HEK293 (cell line): ENCODE data around the gene TNFAIP8L2.

Experiments
- CTCF ChIA-PET: fragments of 350-600 bp; formaldehyde crosslinking; extraction: SDS; loops from one replicate; lab custom pipeline; 2021; ENCODE audit warnings: antibody characterized with exemption; lab: Yijun Ruan, JAX
- POLR2A ChIA-PET: fragments of 300-600 bp; formaldehyde crosslinking; extraction: SDS; loops from one replicate; lab custom pipeline; 2020; ENCODE audit warnings: antibody characterized with exemption, inconsistent platforms; lab: Yijun Ruan, JAX
- H3K27ac ChIP-seq: fragments of 200-500 bp; sonication (Bioruptor generic); 2 replicates; pipeline ENCODE4 v1.5.1; 2014; ENCODE audit warnings: low read depth, low read length, control low read depth, inconsistent platforms; ENCODE audit errors: extremely low read depth
- H3K36me3 ChIP-seq, 2 experiments: fragments of 200-500 bp in 1 of 2; sonication (Bioruptor generic) in 1 of 2; 1 replicate in 1 of 2; 2 replicates in 1 of 2; pipeline ENCODE4 v1.5.1; 2014 to 2017; ENCODE audit warnings: inconsistent platforms in 2 of 2, low read length in 2 of 2; ENCODE audit not compliant: control insufficient read depth in 2 of 2, insufficient read depth in 1 of 2
- H3K4me1 ChIP-seq: fragments of 200-500 bp; sonication (Bioruptor generic); 2 replicates; pipeline ENCODE4 v1.5.1; 2014; ENCODE audit warnings: mild to moderate bottlenecking, low read length, inconsistent platforms; ENCODE audit not compliant: control insufficient read depth, insufficient read depth
- H3K4me3 ChIP-seq: 2 replicates; pipeline ENCODE4 v1.5.1; 2011; ENCODE audit warnings: low read depth, mild to moderate bottlenecking, control low read depth, low read length, moderate library complexity
- H3K9me3 ChIP-seq: fragments of 200-500 bp; sonication (Bioruptor generic); 2 replicates; pipeline ENCODE4 v1.5.1; 2014; ENCODE audit warnings: low read depth, low read length, inconsistent platforms; ENCODE audit not compliant: control insufficient read depth, insufficient read depth
- CTCF ChIP-seq: fragments of 450-650 bp; formaldehyde crosslinking; IDR thresholded peaks from 2 replicates; pipeline ENCODE4 v1.5.1; 2016; ENCODE audit warnings: missing biosample characterization, missing genetic modification characterization
- GLI4 ChIP-seq: fragments of 450-650 bp; formaldehyde crosslinking; IDR thresholded peaks from 2 replicates; pipeline ENCODE4 v1.5.1; 2016; ENCODE audit warnings: missing biosample characterization, missing genetic modification characterization
- KLF16 ChIP-seq: fragments of 450-650 bp; formaldehyde crosslinking; IDR thresholded peaks from 2 replicates; pipeline ENCODE4 v1.5.1; 2017; ENCODE audit warnings: missing biosample characterization, missing genetic modification characterization
- REPIN1 ChIP-seq: fragments of 450-650 bp; formaldehyde crosslinking; IDR thresholded peaks from 2 replicates; pipeline ENCODE4 v1.5.1; 2017; ENCODE audit warnings: missing biosample characterization, missing genetic modification characterization, low read depth
- TCF7L2 ChIP-seq: IDR thresholded peaks from 2 replicates; pipeline ENCODE4 v1.6.1; 2011; ENCODE audit warnings: low read depth, mild to moderate bottlenecking, inconsistent platforms, low read length, moderate library complexity, borderline replicate concordance
- ZBTB17 ChIP-seq: fragments of 450-650 bp; formaldehyde crosslinking; IDR thresholded peaks from 2 replicates; pipeline ENCODE4 v1.5.1; 2016; ENCODE audit warnings: missing biosample characterization, missing genetic modification characterization
- ZFP41 ChIP-seq: fragments of 450-650 bp; formaldehyde crosslinking; IDR thresholded peaks from 2 replicates; pipeline ENCODE4 v1.5.1; 2016; ENCODE audit warnings: missing biosample characterization, missing genetic modification characterization, borderline replicate concordance
- ZIC2 ChIP-seq: fragments of 450-650 bp; formaldehyde crosslinking; IDR thresholded peaks from 2 replicates; pipeline ENCODE4 v1.5.1; 2016; ENCODE audit warnings: missing biosample characterization, missing genetic modification characterization
- ZNF155 ChIP-seq: fragments of 450-650 bp; formaldehyde crosslinking; IDR thresholded peaks from 2 replicates; pipeline ENCODE4 v1.5.1; 2016; ENCODE audit warnings: missing biosample characterization, missing genetic modification characterization
- ZNF174 ChIP-seq: fragments of 450-650 bp; formaldehyde crosslinking; IDR thresholded peaks from 2 replicates; pipeline ENCODE4 v1.5.0; 2017; ENCODE audit warnings: missing biosample characterization, mild to moderate bottlenecking, missing genetic modification characterization
- ZNF221 ChIP-seq: fragments of 450-650 bp; formaldehyde crosslinking; IDR thresholded peaks from 2 replicates; pipeline ENCODE4 v1.5.1; 2017; ENCODE audit warnings: missing biosample characterization, missing genetic modification characterization, borderline replicate concordance
- ZNF223 ChIP-seq: fragments of 450-650 bp; formaldehyde crosslinking; IDR thresholded peaks from 2 replicates; pipeline ENCODE4 v1.5.1; 2016; ENCODE audit warnings: missing biosample characterization, missing genetic modification characterization
- ZNF280C ChIP-seq: fragments of 450-650 bp; formaldehyde crosslinking; IDR thresholded peaks from 2 replicates; pipeline ENCODE4 v1.5.1; 2016; ENCODE audit warnings: missing biosample characterization, missing genetic modification characterization
- ZNF350 ChIP-seq: fragments of 450-650 bp; formaldehyde crosslinking; IDR thresholded peaks from 2 replicates; pipeline ENCODE4 v1.5.0; 2017; ENCODE audit warnings: missing biosample characterization, mild to moderate bottlenecking, missing genetic modification characterization
- ZNF391 ChIP-seq: fragments of 450-650 bp; formaldehyde crosslinking; IDR thresholded peaks from 2 replicates; pipeline ENCODE4 v1.5.1; 2016; ENCODE audit warnings: low read depth, missing biosample characterization, missing genetic modification characterization, borderline replicate concordance
- ZNF394 ChIP-seq: fragments of 450-650 bp; formaldehyde crosslinking; IDR thresholded peaks from 2 replicates; pipeline ENCODE4 v1.5.1; 2016; ENCODE audit warnings: missing biosample characterization, missing genetic modification characterization, mild to moderate bottlenecking, moderate library complexity, borderline replicate concordance
- ZNF423 ChIP-seq: fragments of 450-650 bp; formaldehyde crosslinking; IDR thresholded peaks from 2 replicates; pipeline ENCODE4 v1.5.1; 2016; ENCODE audit warnings: missing biosample characterization, missing genetic modification characterization
- ZNF48 ChIP-seq: fragments of 450-650 bp; formaldehyde crosslinking; IDR thresholded peaks from 2 replicates; pipeline ENCODE4 v1.5.1; 2016; ENCODE audit warnings: missing biosample characterization, missing genetic modification characterization
- ZNF518A ChIP-seq: fragments of 450-650 bp; formaldehyde crosslinking; conservative IDR thresholded peaks from 2 replicates; pipeline ENCODE4 v1.5.1; 2016; ENCODE audit warnings: low read depth, missing biosample characterization, missing genetic modification characterization
- ZNF701 ChIP-seq: fragments of 450-650 bp; formaldehyde crosslinking; IDR thresholded peaks from 2 replicates; pipeline ENCODE4 v1.5.1; 2016; ENCODE audit warnings: missing biosample characterization, missing genetic modification characterization
- TF ChIP-seq, protein P1 (sequence below): fragments of 450-650 bp; formaldehyde crosslinking; IDR thresholded peaks from 2 replicates; pipeline ENCODE4 v1.5.1; 2016; ENCODE audit warnings: missing biosample characterization, missing genetic modification characterization
- TF ChIP-seq, protein P2 (sequence below): fragments of 450-650 bp; formaldehyde crosslinking; IDR thresholded peaks from 2 replicates; pipeline ENCODE4 v1.5.1; 2016; ENCODE audit warnings: missing biosample characterization, missing genetic modification characterization

The TNFAIP8L2 gene

GRCh38 chr1:151128800-151129199, 27.6 kb upstream of the TNFAIP8L2 start:
- Histone ChIP-seq H3K36me3 (peaks cover 0 to 11% of the 10 kb centered on the region in 2 experiments; a peak in 1 of 3 replicates), H3K4me3 (no peak overlapping the region), H3K9me3 (no peaks in the 10 kb centered on the region), H3K27ac (no peak overlapping the region), H3K4me1 (0 out of 2 replicates have a peak, but pooled peaks cover 2% of the 10 kb centered on the region)
- POLR2A ChIA-PET = interaction anchor here (0.6 to 0.7 kb wide), 3 partner anchors 29 to 594 kb away, joined by 3 to 7 read pairs (median 4); no protein-coding TSS in a partner anchor
- CTCF ChIA-PET = interaction anchor here (0.6 to 2.1 kb wide), 2 partner anchors 29 to 61 kb away, joined by 4 to 5 read pairs; no protein-coding TSS in a partner anchor
- TF ChIP-seq REPIN1 (tag by site-specific recombination) (no peak), ZNF394 (tag by site-specific recombination) (no peak), ZNF223 (tag by site-specific recombination) (no peak), ZNF155 (no peak), GLI4 (tag by site-specific recombination) (no peak), ZNF701 (tag by site-specific recombination) (no peak), ZNF48 (tag by site-specific recombination) (no peak), ZNF518A (tag by site-specific recombination) (no peak), TCF7L2 (no peak), ZNF221 (no peak), ZBTB17 (no peak), ZNF174 (tag by site-specific recombination) (no peak), ZFP41 (tag by site-specific recombination) (no peak), ZNF423 (no peak), ZNF391 (tag by site-specific recombination) (no peak), ZNF350 (tag by site-specific recombination) (no peak)
- TF ChIP-seq, protein P1, sequence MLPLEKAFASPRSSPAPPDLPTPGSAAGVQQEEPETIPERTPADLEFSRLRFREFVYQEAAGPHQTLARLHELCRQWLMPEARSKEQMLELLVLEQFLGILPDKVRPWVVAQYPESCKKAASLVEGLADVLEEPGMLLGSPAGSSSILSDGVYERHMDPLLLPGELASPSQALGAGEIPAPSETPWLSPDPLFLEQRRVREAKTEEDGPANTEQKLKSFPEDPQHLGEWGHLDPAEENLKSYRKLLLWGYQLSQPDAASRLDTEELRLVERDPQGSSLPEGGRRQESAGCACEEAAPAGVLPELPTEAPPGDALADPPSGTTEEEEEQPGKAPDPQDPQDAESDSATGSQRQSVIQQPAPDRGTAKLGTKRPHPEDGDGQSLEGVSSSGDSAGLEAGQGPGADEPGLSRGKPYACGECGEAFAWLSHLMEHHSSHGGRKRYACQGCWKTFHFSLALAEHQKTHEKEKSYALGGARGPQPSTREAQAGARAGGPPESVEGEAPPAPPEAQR (tag by site-specific recombination) = no peak

GRCh38 chr1:151130987-151131586, 25.4 kb upstream of the TNFAIP8L2 start:
- Histone ChIP-seq H3K27ac (no peak overlapping the region), H3K9me3 (no peaks in the 10 kb centered on the region), H3K4me1 (0 out of 2 replicates have a peak, but pooled peaks cover 2% of the 10 kb centered on the region), H3K4me3 (no peak overlapping the region), H3K36me3 (peaks cover 0 to 34% of the 10 kb centered on the region in 2 experiments; a peak in 1 of 3 replicates)
- ChIA-PET POLR2A (no interaction called here), CTCF (interaction anchor here (1.1 kb wide), 1 partner anchor 68 kb away, joined by 3 read pairs; no protein-coding TSS in a partner anchor)
- TF ChIP-seq KLF16 (tag by site-specific recombination) = no peak
- no peak for TF ChIP-seq CTCF
- no peak for TF ChIP-seq TCF7L2
- TF ChIP-seq, protein P2, sequence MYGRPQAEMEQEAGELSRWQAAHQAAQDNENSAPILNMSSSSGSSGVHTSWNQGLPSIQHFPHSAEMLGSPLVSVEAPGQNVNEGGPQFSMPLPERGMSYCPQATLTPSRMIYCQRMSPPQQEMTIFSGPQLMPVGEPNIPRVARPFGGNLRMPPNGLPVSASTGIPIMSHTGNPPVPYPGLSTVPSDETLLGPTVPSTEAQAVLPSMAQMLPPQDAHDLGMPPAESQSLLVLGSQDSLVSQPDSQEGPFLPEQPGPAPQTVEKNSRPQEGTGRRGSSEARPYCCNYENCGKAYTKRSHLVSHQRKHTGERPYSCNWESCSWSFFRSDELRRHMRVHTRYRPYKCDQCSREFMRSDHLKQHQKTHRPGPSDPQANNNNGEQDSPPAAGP = no peak
- TF ChIP-seq ZNF280C = no peak
- no peak for TF ChIP-seq ZNF391 (tag by site-specific recombination)
- TF ChIP-seq ZIC2 (tag by site-specific recombination) = no peak
